OCI-LY7 (cell line): ENCODE measurements around the gene RBBP7. TPM values are rescaled to one million over a fixed set of nuclear protein-coding genes. Genes with fewer than 3 reads are reported as not detected.

Source experiments
- BruUV-seq: library from RNA; stranded (reverse); fragments of 400-500 nt; replicated peaks from 2 replicates; lab custom pipeline; 2021; lab: Mats Ljungman, UMichigan
- CTCF ChIA-PET: fragments of 300-600 bp; sonication (Branson Sonifier 250); formaldehyde crosslinking; loops from one replicate; lab custom pipeline; 2022; ENCODE audit warnings: antibody characterized with exemption; ENCODE audit not compliant: unreplicated experiment; lab: Charles Lee
- POLR2A ChIA-PET: fragments of 300-600 bp; sonication (Branson Sonifier 250); formaldehyde crosslinking; loops from one replicate; lab custom pipeline; 2022; ENCODE audit warnings: antibody characterized with exemption; lab: Charles Lee
- DNase-seq: peaks from one replicate; pipeline ENCODE4 v3.0.0-alpha.2; 2015; ENCODE audit warnings: low spot score
- H2AFZ ChIP-seq: fragments of 200-600 bp; sonication (generic), shearing (Covaris generic); 2 replicates; pipeline ENCODE4 v1.6.1; 2014; ENCODE audit warnings: mild to moderate bottlenecking, antibody characterized with exemption, low read length, moderate library complexity
- H3K27ac ChIP-seq: fragments of 200-600 bp; sonication (generic); 2 replicates; pipeline ENCODE4 v1.5.1; 2014; ENCODE audit warnings: mixed run types, low read depth, mild to moderate bottlenecking, moderate library complexity, low read length, inconsistent platforms; ENCODE audit not compliant: poor library complexity, severe bottlenecking
- H3K36me3 ChIP-seq: fragments of 200-600 bp; sonication (generic); 2 replicates; pipeline ENCODE4 v1.6.1; 2014; ENCODE audit warnings: mild to moderate bottlenecking, antibody characterized with exemption, low read length, moderate library complexity, mixed read lengths; ENCODE audit not compliant: insufficient read depth
- H3K4me1 ChIP-seq: fragments of 200-600 bp; sonication (generic); 2 replicates; pipeline ENCODE4 v1.5.1; 2014; ENCODE audit warnings: mild to moderate bottlenecking, low read length; ENCODE audit not compliant: insufficient read depth, poor library complexity, severe bottlenecking
- H3K4me2 ChIP-seq: fragments of 200-600 bp; sonication (generic); 2 replicates; pipeline ENCODE4 v1.6.1; 2014; ENCODE audit warnings: mild to moderate bottlenecking, low read length
- H3K4me3 ChIP-seq: fragments of 200-600 bp; sonication (generic); 2 replicates; pipeline ENCODE4 v1.5.1; 2014; ENCODE audit warnings: mild to moderate bottlenecking, low read depth, low read length; ENCODE audit not compliant: poor library complexity, severe bottlenecking
- H3K79me2 ChIP-seq: fragments of 200-600 bp; sonication (generic); 2 replicates; pipeline ENCODE4 v1.6.1; 2016; ENCODE audit warnings: low read depth, mild to moderate bottlenecking, low read length, moderate library complexity, mixed read lengths; ENCODE audit not compliant: insufficient read depth
- H3K9me2 ChIP-seq: fragments of 200-600 bp; sonication (generic); 2 replicates; pipeline ENCODE4 v1.6.1; 2016; ENCODE audit warnings: mild to moderate bottlenecking, low read length, mixed read lengths; ENCODE audit not compliant: insufficient read depth
- H3K9me3 ChIP-seq: fragments of 200-600 bp; sonication (generic); 2 replicates; pipeline ENCODE4 v1.6.1; 2014; ENCODE audit warnings: mild to moderate bottlenecking, mixed run types, low read length, mixed read lengths
- H4K20me1 ChIP-seq: fragments of 200-600 bp; sonication (generic); 2 replicates; pipeline ENCODE4 v1.6.1; 2014; ENCODE audit warnings: mild to moderate bottlenecking, antibody characterized with exemption, low read length, moderate library complexity, mixed read lengths; ENCODE audit not compliant: insufficient read depth
- EZH2phosphoT487 ChIP-seq: fragments of 200-600 bp; sonication (generic); IDR thresholded peaks from 2 replicates; pipeline ENCODE4 v1.6.1; 2018; ENCODE audit warnings: low read depth, borderline replicate concordance, mild to moderate bottlenecking, mixed run types, antibody characterized with exemption, low read length, moderate library complexity, mixed read lengths
- intact Hi-C: fragments of 100-400 bp; cut with micrococcal nuclease; formaldehyde crosslinking; loops from one replicate; pipeline ENCODE4 v1.10.0; 2022; ENCODE audit not compliant: unreplicated experiment
- total RNA-seq, 2 experiments: library from RNA; depleted of rRNA in 1 of 2; stranded (reverse); fragments of >200 nt in 1 of 2; shearing (Covaris generic) in 1 of 2; gene quantifications; 2 replicates each; pipeline ENCODE4 v1.2.3, GENCODE V29; 2014 to 2022
- TF ChIP-seq, protein P1 (sequence below): fragments of 200-600 bp; sonication (generic); conservative IDR thresholded peaks from 2 replicates; pipeline ENCODE4 v1.5.1; 2014; ENCODE audit warnings: mild to moderate bottlenecking, antibody characterized with exemption, low read length, moderate library complexity, mixed read lengths

Gene RBBP7
- total RNA-seq, 2 experiments from 2014 or later: 161 to 251 TPM

DNA sequence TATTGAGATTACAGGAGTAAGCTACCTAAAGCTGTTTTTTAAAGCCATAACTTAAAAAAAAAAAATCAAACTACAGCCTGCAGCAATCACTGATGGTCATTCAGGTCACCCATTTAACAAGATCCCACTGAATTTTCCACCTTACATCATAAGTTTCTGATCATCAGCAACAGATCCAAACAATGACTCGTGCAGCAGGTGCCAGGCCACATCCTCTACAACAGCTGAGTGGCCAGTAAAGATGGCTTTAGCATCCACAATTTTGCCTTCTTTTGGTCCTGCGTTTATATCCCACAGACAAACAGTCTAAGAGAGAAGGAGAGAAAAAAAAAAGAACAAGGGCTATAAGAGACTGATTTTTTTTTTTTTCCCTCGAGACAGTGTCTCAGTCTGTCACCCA, 16.6 kb downstream of the RBBP7 start:
- peaks cover 43% of the 10 kb centered on the region for H3K79me2 ChIP-seq
- BruUV-seq: no TSS peak
- no peaks in the 10 kb centered on the region for H3K9me2 ChIP-seq
- H3K4me3 ChIP-seq: no peak overlapping the region
- H3K4me1 ChIP-seq: no peaks in the 10 kb centered on the region
- ChIA-PET POLR2A (interaction anchor here (0.5 to 0.7 kb wide), 2 partner anchors 24 to 133 kb away, joined by 3 to 5 read pairs; no protein-coding TSS in a partner anchor), CTCF (no interaction called here)
- no peak for DNase-seq
- intact Hi-C loops: no loop called here
- no peaks in the 10 kb centered on the region; the same call in 1 of the 2 replicates for H4K20me1 ChIP-seq
- no peaks in the 10 kb centered on the region for H3K9me3 ChIP-seq
- no peak overlapping the region for H2AFZ ChIP-seq
- H3K27ac ChIP-seq: no peak overlapping the region
- no peak for TF ChIP-seq EZH2phosphoT487
- TF ChIP-seq, protein P1, sequence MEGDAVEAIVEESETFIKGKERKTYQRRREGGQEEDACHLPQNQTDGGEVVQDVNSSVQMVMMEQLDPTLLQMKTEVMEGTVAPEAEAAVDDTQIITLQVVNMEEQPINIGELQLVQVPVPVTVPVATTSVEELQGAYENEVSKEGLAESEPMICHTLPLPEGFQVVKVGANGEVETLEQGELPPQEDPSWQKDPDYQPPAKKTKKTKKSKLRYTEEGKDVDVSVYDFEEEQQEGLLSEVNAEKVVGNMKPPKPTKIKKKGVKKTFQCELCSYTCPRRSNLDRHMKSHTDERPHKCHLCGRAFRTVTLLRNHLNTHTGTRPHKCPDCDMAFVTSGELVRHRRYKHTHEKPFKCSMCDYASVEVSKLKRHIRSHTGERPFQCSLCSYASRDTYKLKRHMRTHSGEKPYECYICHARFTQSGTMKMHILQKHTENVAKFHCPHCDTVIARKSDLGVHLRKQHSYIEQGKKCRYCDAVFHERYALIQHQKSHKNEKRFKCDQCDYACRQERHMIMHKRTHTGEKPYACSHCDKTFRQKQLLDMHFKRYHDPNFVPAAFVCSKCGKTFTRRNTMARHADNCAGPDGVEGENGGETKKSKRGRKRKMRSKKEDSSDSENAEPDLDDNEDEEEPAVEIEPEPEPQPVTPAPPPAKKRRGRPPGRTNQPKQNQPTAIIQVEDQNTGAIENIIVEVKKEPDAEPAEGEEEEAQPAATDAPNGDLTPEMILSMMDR: no peak
- H3K36me3 ChIP-seq: peaks cover 100% of the 10 kb centered on the region
- no peak overlapping the region for H3K4me2 ChIP-seq

DNA sequence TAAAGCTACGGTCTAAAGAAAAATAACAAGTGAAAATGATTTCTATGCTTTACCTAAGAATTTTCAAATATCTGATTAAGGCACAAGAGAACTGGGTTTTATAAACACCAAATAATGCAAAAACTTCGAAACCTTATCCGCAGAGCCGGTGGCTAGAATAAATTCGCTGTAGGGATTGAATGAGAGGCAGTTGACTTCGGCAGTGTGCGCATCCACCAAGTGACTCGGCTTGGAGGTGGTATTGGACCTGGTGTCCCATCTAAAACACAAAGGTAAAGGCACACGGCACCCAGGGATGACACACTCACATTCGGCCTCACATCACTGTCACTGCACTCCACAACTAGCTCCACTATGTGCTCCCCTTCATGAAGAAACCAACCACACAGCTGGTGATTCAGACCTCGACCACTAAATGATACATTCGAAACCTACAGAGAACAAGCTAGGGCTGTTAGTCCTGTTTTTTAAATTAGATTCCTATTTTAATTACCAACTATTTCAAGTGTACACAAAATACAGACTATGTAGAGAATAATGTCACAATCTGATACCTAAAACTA, 17.5 kb downstream of the RBBP7 start:
- TF ChIP-seq EZH2phosphoT487: no peak
- TF ChIP-seq, protein P1: no peak
- CTCF ChIA-PET: no interaction called here
- Histone ChIP-seq H3K4me2 (no peak overlapping the region), H3K79me2 (peaks cover 38% of the 10 kb centered on the region; the same call in 1 of the 2 replicates), H3K4me1 (no peaks in the 10 kb centered on the region), H3K36me3 (peaks cover 100% of the 10 kb centered on the region), H3K9me3 (no peaks in the 10 kb centered on the region), H3K27ac (no peak overlapping the region), H4K20me1 (no peaks in the 10 kb centered on the region; the same call in 1 of the 2 replicates), H2AFZ (no peak overlapping the region), H3K4me3 (no peak overlapping the region), H3K9me2 (no peaks in the 10 kb centered on the region)
- POLR2A ChIA-PET: no interaction called here
- no peak for DNase-seq
- BruUV-seq: no TSS peak
- intact Hi-C loops: no loop called here

DNA sequence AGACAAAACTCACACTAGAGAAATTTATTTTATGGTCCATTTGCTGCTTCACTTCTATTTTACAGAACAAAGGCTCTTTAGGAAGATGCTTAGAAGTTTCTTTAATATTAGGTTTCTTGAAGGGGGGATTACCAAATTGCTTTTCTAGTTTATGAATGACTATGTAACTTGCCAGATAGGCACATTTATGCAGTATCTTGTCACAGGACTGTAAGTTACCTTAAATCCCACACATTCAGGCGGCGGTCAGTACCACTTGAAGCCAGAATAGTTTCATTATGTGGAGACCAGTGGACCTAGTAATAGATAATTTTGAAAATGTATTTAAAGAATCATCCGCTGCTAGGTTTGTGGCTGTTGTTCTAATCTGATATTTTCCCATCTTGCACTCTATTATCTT, 18.3 kb downstream of the RBBP7 start:
- no peaks in the 10 kb centered on the region for H3K9me2 ChIP-seq
- TF ChIP-seq EZH2phosphoT487: no peak
- TF ChIP-seq, protein P1: no peak
- intact Hi-C loops: no loop called here
- no peak overlapping the region for H2AFZ ChIP-seq
- BruUV-seq: no TSS peak
- no peaks in the 10 kb centered on the region for H3K4me1 ChIP-seq
- H3K27ac ChIP-seq: no peak overlapping the region
- H4K20me1 ChIP-seq: no peaks in the 10 kb centered on the region; the same call in 1 of the 2 replicates
- no peaks in the 10 kb centered on the region for H3K9me3 ChIP-seq
- H3K4me3 ChIP-seq: no peak overlapping the region
- peaks cover 98% of the 10 kb centered on the region for H3K36me3 ChIP-seq
- H3K79me2 ChIP-seq: peaks cover 30% of the 10 kb centered on the region; the same call in 1 of the 2 replicates
- ChIA-PET CTCF (no interaction called here), POLR2A (no interaction called here)
- no peak for DNase-seq
- no peak overlapping the region for H3K4me2 ChIP-seq
